ENCODE measurements around the gene TFPI.

Gene TFPI

DNA sequence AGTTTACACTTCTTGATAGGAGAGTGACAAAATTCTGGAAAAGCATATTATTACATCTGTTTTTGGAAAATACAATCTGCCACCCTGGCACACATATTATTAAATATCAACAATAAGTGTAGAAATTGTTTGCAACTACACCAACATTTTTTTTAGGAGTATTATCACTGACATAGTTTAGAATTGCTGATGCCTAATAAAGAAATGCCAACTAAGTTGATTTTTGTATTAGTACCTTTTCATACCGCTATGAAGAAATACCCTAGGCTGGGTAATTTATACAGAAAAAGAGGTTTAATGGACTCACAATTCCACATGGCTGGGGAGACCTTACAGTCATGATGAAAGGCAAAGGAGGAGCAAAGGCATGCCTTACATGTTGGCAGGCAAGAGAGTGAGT is 35.9 kb upstream of the TFPI start:
- TF ChIP-seq TAF1 (IDR thresholded peaks at IDR 0.05; ENCODE audit: low read depth) (no peak), TEAD4 (IDR thresholded peaks at IDR 0.05) (no peak), RAD21 (IDR thresholded peaks at IDR 0.05; ENCODE audit: low read depth) (no peak), EGR1 (IDR thresholded peaks at IDR 0.05) (no peak), CREB1 (IDR thresholded peaks at IDR 0.05; ENCODE audit: low read depth) (no peak), YY1 (IDR thresholded peaks at IDR 0.05; ENCODE audit: low read depth) (no peak), ZBTB7A (IDR thresholded peaks at IDR 0.05; ENCODE audit: low read depth) (no peak)
- TF ChIP-seq, protein P1, sequence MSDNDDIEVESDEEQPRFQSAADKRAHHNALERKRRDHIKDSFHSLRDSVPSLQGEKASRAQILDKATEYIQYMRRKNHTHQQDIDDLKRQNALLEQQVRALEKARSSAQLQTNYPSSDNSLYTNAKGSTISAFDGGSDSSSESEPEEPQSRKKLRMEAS (IDR thresholded peaks at IDR 0.05), result no peak
- TF ChIP-seq, protein P2, sequence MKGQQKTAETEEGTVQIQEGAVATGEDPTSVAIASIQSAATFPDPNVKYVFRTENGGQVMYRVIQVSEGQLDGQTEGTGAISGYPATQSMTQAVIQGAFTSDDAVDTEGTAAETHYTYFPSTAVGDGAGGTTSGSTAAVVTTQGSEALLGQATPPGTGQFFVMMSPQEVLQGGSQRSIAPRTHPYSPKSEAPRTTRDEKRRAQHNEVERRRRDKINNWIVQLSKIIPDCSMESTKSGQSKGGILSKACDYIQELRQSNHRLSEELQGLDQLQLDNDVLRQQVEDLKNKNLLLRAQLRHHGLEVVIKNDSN (IDR thresholded peaks at IDR 0.05), result no peak

DNA sequence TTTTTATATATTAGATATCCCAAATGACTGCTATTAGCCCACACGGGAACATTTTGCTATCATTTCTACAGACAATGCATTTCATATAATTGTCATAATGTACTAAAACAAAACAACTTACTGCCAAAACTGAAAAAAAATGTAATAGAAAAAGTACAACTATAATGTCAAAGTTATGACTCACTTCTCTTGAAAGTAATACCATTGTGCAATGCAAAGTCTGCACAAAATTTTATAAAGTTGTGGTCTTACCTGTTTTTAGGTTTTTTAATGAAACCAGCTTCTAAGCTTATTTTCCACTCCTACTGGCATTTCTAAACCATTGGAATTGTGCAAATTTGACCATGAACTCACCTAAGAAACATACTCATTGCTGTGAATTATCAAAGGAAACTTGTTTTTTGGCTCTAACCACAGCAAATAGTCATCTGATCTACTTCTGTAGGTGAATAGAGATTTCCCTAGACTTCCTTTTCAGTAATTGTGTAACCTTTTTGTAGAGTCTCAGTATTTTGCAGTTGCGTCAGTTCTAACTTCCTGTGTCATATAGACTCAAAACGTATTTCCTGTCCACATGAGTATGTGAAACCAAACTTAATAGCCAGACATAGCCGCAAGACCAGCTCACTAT is 31.9 kb upstream of the TFPI start:
- TF ChIP-seq FOXM1 (IDR thresholded peaks at IDR 0.05; ENCODE audit: borderline replicate concordance, low read depth) (no peak), NFIC (IDR thresholded peaks at IDR 0.05) (no peak), YY1 (IDR thresholded peaks at IDR 0.05; ENCODE audit: low read depth) (no peak), ZBTB7A (IDR thresholded peaks at IDR 0.05; ENCODE audit: low read depth) (no peak), EP300 (IDR thresholded peaks at IDR 0.05; ENCODE audit: borderline replicate concordance) (no peak), EGR1 (IDR thresholded peaks at IDR 0.05) (no peak), TCF12 (IDR thresholded peaks at IDR 0.05; ENCODE audit: low read depth) (no peak), TAF1 (IDR thresholded peaks at IDR 0.05; ENCODE audit: low read depth) (no peak), CREB1 (IDR thresholded peaks at IDR 0.05; ENCODE audit: low read depth) (no peak), RAD21 (IDR thresholded peaks at IDR 0.05; ENCODE audit: low read depth) (no peak)
- TF ChIP-seq, protein P2 (IDR thresholded peaks at IDR 0.05), result no peak
- TF ChIP-seq, protein P1 (IDR thresholded peaks at IDR 0.05), result no peak

DNA sequence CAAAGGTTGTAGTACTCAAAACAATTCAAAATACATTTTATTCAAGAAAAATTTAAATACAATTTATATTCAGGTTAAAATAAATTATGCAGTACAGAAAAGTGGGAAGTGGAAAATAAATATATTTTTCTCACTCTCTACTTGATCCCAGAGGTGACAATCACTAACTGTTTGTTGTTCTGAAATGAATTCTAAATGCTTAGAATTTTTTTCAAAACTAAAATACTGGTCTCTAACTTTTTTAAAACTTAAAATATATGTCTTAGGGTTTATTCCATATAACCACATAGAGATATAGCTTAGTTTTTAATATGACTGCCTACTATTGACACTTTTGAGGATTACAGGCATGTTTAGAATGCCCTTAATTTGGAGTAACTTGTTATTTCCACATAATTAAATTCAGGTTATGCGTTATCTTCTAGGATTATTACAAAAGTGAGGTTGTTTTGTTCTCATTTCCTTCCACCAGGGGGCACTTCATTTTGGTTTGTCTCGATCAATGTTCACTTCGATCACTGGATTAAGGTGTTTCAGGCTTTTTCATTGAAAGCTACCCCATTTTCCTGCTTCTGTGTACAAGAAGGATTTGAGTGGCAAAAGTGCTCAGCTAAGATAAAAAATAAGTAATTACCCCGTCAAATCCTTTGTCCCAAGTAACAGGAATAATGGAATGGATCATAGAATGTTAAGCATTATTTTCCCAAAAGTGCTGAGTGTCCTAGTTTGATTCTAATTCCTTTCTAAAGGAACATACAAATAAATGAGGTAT is 27.1 kb upstream of the TFPI start:
- TF ChIP-seq RAD21 (IDR thresholded peaks at IDR 0.05; ENCODE audit: low read depth) (peak; percentile 57), ZBTB7A (IDR thresholded peaks at IDR 0.05; ENCODE audit: low read depth) (no peak), TCF12 (IDR thresholded peaks at IDR 0.05; ENCODE audit: low read depth) (no peak)

DNA sequence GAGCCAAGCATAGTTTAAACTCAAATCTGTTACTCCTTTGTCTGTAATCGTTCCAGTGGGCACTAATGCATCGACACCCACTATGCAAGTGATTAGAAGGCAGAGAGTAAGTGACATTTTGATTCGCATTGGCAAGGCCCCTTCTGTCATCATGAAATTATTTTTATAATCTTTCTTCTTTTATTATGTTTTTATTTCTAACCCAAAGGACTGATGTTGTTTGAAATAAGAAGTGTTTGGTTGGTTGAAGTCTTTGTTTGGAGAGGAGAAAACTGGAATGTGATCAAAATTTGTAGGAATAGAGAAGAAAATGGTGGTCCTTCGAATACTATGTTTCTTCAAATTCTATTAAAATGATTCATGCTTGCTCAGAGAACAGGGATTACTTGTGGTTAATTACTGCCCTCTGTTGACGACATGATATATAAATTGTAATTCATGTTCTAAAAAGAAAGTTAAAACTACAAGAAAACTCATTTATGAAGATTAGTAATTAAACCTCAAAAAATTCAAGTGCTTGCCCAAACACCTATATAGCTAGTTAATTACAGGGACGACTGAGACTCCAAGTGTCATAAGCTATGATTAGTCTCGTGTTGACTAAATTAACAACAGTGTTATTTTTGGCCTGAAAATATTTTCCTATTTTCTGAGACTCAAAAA is 26.4 kb upstream of the TFPI start:
- TF ChIP-seq RAD21 (IDR thresholded peaks at IDR 0.05; ENCODE audit: low read depth) (peak; percentile 75), CEBPB (IDR thresholded peaks at IDR 0.05) (no peak)

DNA sequence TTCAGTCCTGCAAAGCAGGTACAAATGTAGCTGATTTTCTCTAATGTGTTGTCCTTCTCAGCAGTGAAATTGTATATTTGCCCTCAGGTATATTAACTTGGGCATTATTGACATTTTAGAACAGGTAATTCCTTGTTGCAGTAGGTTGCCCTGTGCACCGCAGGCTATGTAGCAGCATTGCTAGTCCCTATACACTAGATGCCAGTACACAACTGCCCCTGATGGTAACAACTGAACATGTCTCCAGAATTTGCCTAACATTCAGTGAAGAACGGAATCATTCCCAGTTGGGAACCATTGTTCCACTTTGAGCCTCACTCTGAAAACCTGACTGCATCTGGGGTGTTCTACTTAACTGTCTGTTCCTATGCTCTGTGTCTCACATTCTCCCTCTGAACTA is 23.1 kb upstream of the TFPI start:
- TF ChIP-seq, protein P1 (IDR thresholded peaks at IDR 0.05), result no peak
- no peak for TF ChIP-seq FOXM1 (IDR thresholded peaks at IDR 0.05; ENCODE audit: borderline replicate concordance, low read depth)
- TF ChIP-seq, protein P3, sequence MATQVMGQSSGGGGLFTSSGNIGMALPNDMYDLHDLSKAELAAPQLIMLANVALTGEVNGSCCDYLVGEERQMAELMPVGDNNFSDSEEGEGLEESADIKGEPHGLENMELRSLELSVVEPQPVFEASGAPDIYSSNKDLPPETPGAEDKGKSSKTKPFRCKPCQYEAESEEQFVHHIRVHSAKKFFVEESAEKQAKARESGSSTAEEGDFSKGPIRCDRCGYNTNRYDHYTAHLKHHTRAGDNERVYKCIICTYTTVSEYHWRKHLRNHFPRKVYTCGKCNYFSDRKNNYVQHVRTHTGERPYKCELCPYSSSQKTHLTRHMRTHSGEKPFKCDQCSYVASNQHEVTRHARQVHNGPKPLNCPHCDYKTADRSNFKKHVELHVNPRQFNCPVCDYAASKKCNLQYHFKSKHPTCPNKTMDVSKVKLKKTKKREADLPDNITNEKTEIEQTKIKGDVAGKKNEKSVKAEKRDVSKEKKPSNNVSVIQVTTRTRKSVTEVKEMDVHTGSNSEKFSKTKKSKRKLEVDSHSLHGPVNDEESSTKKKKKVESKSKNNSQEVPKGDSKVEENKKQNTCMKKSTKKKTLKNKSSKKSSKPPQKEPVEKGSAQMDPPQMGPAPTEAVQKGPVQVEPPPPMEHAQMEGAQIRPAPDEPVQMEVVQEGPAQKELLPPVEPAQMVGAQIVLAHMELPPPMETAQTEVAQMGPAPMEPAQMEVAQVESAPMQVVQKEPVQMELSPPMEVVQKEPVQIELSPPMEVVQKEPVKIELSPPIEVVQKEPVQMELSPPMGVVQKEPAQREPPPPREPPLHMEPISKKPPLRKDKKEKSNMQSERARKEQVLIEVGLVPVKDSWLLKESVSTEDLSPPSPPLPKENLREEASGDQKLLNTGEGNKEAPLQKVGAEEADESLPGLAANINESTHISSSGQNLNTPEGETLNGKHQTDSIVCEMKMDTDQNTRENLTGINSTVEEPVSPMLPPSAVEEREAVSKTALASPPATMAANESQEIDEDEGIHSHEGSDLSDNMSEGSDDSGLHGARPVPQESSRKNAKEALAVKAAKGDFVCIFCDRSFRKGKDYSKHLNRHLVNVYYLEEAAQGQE (IDR thresholded peaks at IDR 0.05; ENCODE audit: low read depth), result no peak

DNA sequence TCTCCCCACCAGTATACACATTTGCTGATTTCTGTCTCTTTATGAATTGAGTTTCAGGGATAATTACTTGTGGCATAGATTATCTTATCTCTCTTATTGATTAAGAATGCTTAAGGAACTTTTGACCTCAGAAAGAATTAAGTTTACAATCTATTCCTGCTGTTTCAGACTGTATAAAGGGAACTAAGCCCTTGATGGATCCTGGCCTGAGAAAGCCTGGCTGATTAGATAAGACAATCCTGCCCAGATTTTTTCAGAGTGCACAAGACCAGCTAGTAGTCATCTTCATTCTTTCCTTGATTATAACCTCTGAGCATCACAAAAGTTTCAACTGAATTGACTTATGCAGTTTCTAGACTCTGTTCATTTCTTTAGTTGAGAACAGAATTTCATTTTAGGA is 22.7 kb upstream of the TFPI start:
- TF ChIP-seq CREB1 (IDR thresholded peaks at IDR 0.05; ENCODE audit: low read depth) (no peak), TCF12 (IDR thresholded peaks at IDR 0.05; ENCODE audit: low read depth) (no peak), RAD21 (IDR thresholded peaks at IDR 0.05; ENCODE audit: low read depth) (no peak), ZBTB7A (IDR thresholded peaks at IDR 0.05; ENCODE audit: low read depth) (no peak), YY1 (IDR thresholded peaks at IDR 0.05; ENCODE audit: low read depth) (no peak), EGR1 (IDR thresholded peaks at IDR 0.05) (no peak), EP300 (IDR thresholded peaks at IDR 0.05; ENCODE audit: borderline replicate concordance) (no peak), NFIC (IDR thresholded peaks at IDR 0.05) (no peak)
- TF ChIP-seq, protein P3 (IDR thresholded peaks at IDR 0.05; ENCODE audit: low read depth), result no peak
- TF ChIP-seq, protein P1 (IDR thresholded peaks at IDR 0.05), result no peak
- TF ChIP-seq, protein P2 (IDR thresholded peaks at IDR 0.05), result no peak
